K562 (cell line): ENCODE results near the gene C19orf44. TPM values are rescaled to one million over a fixed set of nuclear protein-coding genes. Genes with fewer than 3 reads are reported as not detected.

Source experiments
- CREBBP ChIP-seq: IDR thresholded peaks from one replicate; pipeline ENCODE4 v1.6.1; 2012; ENCODE audit warnings: low read depth, mild to moderate bottlenecking, control low read depth, inconsistent platforms, low read length
- CTBP1 ChIP-seq: fragments of 450-650 bp; IDR thresholded peaks from 2 replicates; pipeline ENCODE4 v1.6.1; 2016; ENCODE audit warnings: borderline replicate concordance
- NFE2L1 ChIP-seq: fragments of 450-650 bp; IDR thresholded peaks from 2 replicates; pipeline ENCODE4 v1.6.1; 2016; ENCODE audit warnings: missing genetic modification characterization, low read depth, mild to moderate bottlenecking, missing compliant biosample characterization, moderate library complexity, borderline replicate concordance
- POLR2B ChIP-seq: fragments of 450-650 bp; IDR thresholded peaks from 2 replicates; pipeline ENCODE4 v1.6.1; 2018; ENCODE audit warnings: low read depth; ENCODE audit not compliant: partially characterized antibody
- PRPF4 ChIP-seq: fragments of 200-400 bp; formaldehyde crosslinking; IDR thresholded peaks from one replicate; pipeline ENCODE4 v1.6.1; 2017; ENCODE audit warnings: low read length, low read depth, mild to moderate bottlenecking; ENCODE audit not compliant: insufficient read depth, poor library complexity, severe bottlenecking
- SIN3A ChIP-seq, 2 experiments: fragments of 150-350 bp in 1 of 2; IDR thresholded peaks; 2 replicates each; pipeline ENCODE4 v1.6.1; 2011 to 2016; ENCODE audit warnings: borderline replicate concordance in 2 of 2, low read depth in 2 of 2, low read length in 2 of 2, mild to moderate bottlenecking in 2 of 2, moderate library complexity in 2 of 2; ENCODE audit not compliant: control insufficient read depth in 1 of 2
- SMARCA4 ChIP-seq: fragments of 450-650 bp; IDR thresholded peaks from 2 replicates; pipeline ENCODE4 v1.6.1; 2016
- SMC3 ChIP-seq: conservative IDR thresholded peaks from 2 replicates; pipeline ENCODE4 v1.6.1; 2011; ENCODE audit warnings: low read depth, low read length, improper control_type of control experiment; ENCODE audit not compliant: insufficient read depth
- SP1 ChIP-seq: sonication (generic); formaldehyde crosslinking; IDR thresholded peaks from 2 replicates; pipeline ENCODE4 v1.8.1; 2022; ENCODE audit warnings: mild to moderate bottlenecking, missing genetic modification reagents
- SRSF3 ChIP-seq: fragments of 200-400 bp; formaldehyde crosslinking; IDR thresholded peaks from 2 replicates; pipeline ENCODE4 v1.6.1; 2016; ENCODE audit warnings: mild to moderate bottlenecking, low read length, moderate library complexity; ENCODE audit not compliant: insufficient read depth
- STAT5B ChIP-seq: fragments of 250-450 bp; sonication (Bioruptor Pico); IDR thresholded peaks from 2 replicates; pipeline ENCODE4 v1.8.0; 2021; ENCODE audit warnings: mild to moderate bottlenecking, inconsistent platforms
- TAF9B ChIP-seq: fragments of 450-650 bp; IDR thresholded peaks from 2 replicates; pipeline ENCODE4 v1.6.1; 2018; ENCODE audit warnings: mild to moderate bottlenecking; ENCODE audit not compliant: partially characterized antibody
- TCF7 ChIP-seq: sonication (generic); IDR thresholded peaks from 2 replicates; pipeline ENCODE4 v1.6.1; 2016; ENCODE audit warnings: antibody characterized with exemption, borderline replicate concordance
- TGIF2 ChIP-seq: sonication (generic); formaldehyde crosslinking; IDR thresholded peaks from 2 replicates; pipeline ENCODE4 v1.8.1; 2022; ENCODE audit warnings: mild to moderate bottlenecking, missing genetic modification reagents, moderate library complexity
- ZBTB8A ChIP-seq: fragments of 450-650 bp; IDR thresholded peaks from 2 replicates; pipeline ENCODE4 v1.6.1; 2018; ENCODE audit warnings: mild to moderate bottlenecking, moderate library complexity; ENCODE audit not compliant: partially characterized antibody
- ZNF121 ChIP-seq: sonication (generic); formaldehyde crosslinking; conservative IDR thresholded peaks from 2 replicates; pipeline ENCODE4 v1.8.0; 2022; ENCODE audit warnings: missing genetic modification reagents
- ZNF41 ChIP-seq: fragments of 250-450 bp; sonication (Bioruptor Pico); conservative IDR thresholded peaks from 2 replicates; pipeline ENCODE4 v1.4.0; 2020; ENCODE audit warnings: mild to moderate bottlenecking
- ZNF696 ChIP-seq: fragments of 250-450 bp; sonication (Bioruptor Pico); conservative IDR thresholded peaks from 2 replicates; pipeline ENCODE4 v1.4.0; 2020; ENCODE audit warnings: mild to moderate bottlenecking, moderate library complexity
- ZNF76 ChIP-seq: fragments of 250-450 bp; sonication (Bioruptor Pico); IDR thresholded peaks from 2 replicates; pipeline ENCODE4 v1.4.0; 2020; ENCODE audit warnings: mild to moderate bottlenecking, moderate library complexity, borderline replicate concordance
- polyA plus RNA-seq, 8 experiments: library from polyadenylated mRNA; depleted of rRNA in 4 of 8; stranded (reverse) in 5 of 8; unstranded in 3 of 8; fragments of >200 nt; fragmentation: Nextera tagmentation in 2 of 8; fragmentation: Illumina TruSeq in 1 of 8; extraction: Ambion mirVana in 2 of 8; extraction: Trizol in 1 of 8; gene quantifications; 2 replicates each; pipeline versions ENCODE4 v1.2.1 to v1.2.3, GENCODE V29; 2011 to 2014; ENCODE audit warnings: inconsistent platforms in 1 of 8, missing spikeins in 1 of 8
- total RNA-seq, 7 experiments: library from RNA; depleted of rRNA in 6 of 7; stranded (reverse); fragments of >200 nt in 6 of 7; fragmentation: Illumina TruSeq in 2 of 7; extraction: Trizol in 2 of 7; gene quantifications; 2 replicates each; pipeline versions ENCODE4 v1.2.1 to v1.2.3, GENCODE V29; 2011 to 2021; ENCODE audit warnings: low replicate concordance in 1 of 7
- TF ChIP-seq, protein P1 (sequence below): fragments of 450-650 bp; IDR thresholded peaks from 2 replicates; pipeline ENCODE4 v1.6.1; 2017; ENCODE audit warnings: antibody characterized with exemption
- TF ChIP-seq, protein P2 (sequence below), 2 experiments: fragments of 450-650 bp; IDR thresholded peaks; 2 replicates each; pipeline ENCODE4 v1.6.1; 2018; ENCODE audit warnings: mild to moderate bottlenecking in 2 of 2, low read depth in 1 of 2; ENCODE audit not compliant: partially characterized antibody in 2 of 2
- TF ChIP-seq, protein P3 (sequence below): fragments of 450-650 bp; conservative IDR thresholded peaks from 2 replicates; pipeline ENCODE4 v1.6.1; 2016; ENCODE audit warnings: missing genetic modification characterization, low read depth, mild to moderate bottlenecking, missing compliant biosample characterization, moderate library complexity

The C19orf44 gene
- total and polyA plus RNA-seq, 9 of the 15 experiments (the other 6 are each of a cell fraction or from before 2014, with no cell fraction given) = 0.41 to 7.7 (median 3.5) TPM

DNA sequence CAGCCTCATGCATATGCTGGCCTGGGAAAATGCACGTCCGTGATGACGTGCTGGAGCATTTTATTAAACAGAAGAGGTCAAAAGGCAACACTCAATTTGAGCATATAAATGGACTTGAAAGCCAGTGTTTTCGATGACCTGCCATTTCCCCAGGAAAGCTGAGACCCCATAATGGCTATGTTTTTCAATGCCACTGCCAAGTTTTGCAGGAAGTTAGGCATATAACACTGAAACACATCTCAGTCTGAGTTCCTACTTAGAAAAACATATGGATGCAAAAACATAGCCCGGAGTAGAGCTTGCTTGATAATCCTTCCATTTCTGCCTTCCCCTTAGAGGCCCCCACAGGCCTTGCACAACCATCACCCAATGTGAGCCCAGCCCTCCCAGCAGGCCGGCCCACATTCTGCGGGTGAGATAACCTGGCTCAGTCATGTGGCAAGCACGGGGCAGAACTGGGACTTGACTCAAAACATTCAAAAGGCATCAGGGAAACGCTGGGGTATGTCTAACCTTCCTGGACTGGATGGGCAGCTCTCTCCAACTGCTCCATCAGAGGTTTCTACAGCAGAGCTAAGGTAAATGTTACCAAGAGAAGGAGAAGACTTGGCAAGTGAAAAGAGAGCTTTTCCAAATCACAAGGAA is 49.3 kb upstream of the C19orf44 start (continued):
- 0 out of 2 replicates have a peak, but pooled peaks have one; percentile 34 for TF ChIP-seq SP1
- TF ChIP-seq, protein P1, sequence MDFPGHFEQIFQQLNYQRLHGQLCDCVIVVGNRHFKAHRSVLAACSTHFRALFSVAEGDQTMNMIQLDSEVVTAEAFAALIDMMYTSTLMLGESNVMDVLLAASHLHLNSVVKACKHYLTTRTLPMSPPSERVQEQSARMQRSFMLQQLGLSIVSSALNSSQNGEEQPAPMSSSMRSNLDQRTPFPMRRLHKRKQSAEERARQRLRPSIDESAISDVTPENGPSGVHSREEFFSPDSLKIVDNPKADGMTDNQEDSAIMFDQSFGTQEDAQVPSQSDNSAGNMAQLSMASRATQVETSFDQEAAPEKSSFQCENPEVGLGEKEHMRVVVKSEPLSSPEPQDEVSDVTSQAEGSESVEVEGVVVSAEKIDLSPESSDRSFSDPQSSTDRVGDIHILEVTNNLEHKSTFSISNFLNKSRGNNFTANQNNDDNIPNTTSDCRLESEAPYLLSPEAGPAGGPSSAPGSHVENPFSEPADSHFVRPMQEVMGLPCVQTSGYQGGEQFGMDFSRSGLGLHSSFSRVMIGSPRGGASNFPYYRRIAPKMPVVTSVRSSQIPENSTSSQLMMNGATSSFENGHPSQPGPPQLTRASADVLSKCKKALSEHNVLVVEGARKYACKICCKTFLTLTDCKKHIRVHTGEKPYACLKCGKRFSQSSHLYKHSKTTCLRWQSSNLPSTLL = no peak
- TF ChIP-seq ZNF76 = no peak
- TF ChIP-seq TGIF2 (CRISPR knock-in tag) = no peak
- TF ChIP-seq TCF7 = no peak
- no peak for TF ChIP-seq ZNF41 (CRISPR knock-in tag)
- no peak for TF ChIP-seq NFE2L1 (tag)
- no peak for TF ChIP-seq ZBTB8A
- no peak for TF ChIP-seq SIN3A (IDR thresholded peaks at IDR 0.05; ENCODE audit: borderline replicate concordance in 2 of 2, control insufficient read depth in 1 of 2, low read depth in 2 of 2, low read length in 2 of 2)
- no peak for TF ChIP-seq SRSF3
- TF ChIP-seq, protein P2, sequence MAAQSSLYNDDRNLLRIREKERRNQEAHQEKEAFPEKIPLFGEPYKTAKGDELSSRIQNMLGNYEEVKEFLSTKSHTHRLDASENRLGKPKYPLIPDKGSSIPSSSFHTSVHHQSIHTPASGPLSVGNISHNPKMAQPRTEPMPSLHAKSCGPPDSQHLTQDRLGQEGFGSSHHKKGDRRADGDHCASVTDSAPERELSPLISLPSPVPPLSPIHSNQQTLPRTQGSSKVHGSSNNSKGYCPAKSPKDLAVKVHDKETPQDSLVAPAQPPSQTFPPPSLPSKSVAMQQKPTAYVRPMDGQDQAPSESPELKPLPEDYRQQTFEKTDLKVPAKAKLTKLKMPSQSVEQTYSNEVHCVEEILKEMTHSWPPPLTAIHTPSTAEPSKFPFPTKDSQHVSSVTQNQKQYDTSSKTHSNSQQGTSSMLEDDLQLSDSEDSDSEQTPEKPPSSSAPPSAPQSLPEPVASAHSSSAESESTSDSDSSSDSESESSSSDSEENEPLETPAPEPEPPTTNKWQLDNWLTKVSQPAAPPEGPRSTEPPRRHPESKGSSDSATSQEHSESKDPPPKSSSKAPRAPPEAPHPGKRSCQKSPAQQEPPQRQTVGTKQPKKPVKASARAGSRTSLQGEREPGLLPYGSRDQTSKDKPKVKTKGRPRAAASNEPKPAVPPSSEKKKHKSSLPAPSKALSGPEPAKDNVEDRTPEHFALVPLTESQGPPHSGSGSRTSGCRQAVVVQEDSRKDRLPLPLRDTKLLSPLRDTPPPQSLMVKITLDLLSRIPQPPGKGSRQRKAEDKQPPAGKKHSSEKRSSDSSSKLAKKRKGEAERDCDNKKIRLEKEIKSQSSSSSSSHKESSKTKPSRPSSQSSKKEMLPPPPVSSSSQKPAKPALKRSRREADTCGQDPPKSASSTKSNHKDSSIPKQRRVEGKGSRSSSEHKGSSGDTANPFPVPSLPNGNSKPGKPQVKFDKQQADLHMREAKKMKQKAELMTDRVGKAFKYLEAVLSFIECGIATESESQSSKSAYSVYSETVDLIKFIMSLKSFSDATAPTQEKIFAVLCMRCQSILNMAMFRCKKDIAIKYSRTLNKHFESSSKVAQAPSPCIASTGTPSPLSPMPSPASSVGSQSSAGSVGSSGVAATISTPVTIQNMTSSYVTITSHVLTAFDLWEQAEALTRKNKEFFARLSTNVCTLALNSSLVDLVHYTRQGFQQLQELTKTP (IDR thresholded peaks at IDR 0.05; ENCODE audit: low read depth in 1 of 2, partially characterized antibody in 2 of 2) = no peak
- TF ChIP-seq, protein P3, sequence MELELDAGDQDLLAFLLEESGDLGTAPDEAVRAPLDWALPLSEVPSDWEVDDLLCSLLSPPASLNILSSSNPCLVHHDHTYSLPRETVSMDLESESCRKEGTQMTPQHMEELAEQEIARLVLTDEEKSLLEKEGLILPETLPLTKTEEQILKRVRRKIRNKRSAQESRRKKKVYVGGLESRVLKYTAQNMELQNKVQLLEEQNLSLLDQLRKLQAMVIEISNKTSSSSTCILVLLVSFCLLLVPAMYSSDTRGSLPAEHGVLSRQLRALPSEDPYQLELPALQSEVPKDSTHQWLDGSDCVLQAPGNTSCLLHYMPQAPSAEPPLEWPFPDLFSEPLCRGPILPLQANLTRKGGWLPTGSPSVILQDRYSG (tag) = no peak
- no peak for TF ChIP-seq CREBBP
- TF ChIP-seq TAF9B = no peak
- no peak for TF ChIP-seq PRPF4
- no peak for TF ChIP-seq SMARCA4
- TF ChIP-seq POLR2B = no peak
- no peak for TF ChIP-seq ZNF121 (CRISPR knock-in tag)
- no peak for TF ChIP-seq ZNF696 (CRISPR knock-in tag)
- TF ChIP-seq STAT5B (CRISPR knock-in tag) = no peak
- peak; percentile 51; the same call in 1 of the 2 replicates for TF ChIP-seq CTBP1
- no peak for TF ChIP-seq SMC3
